Activated CD4-positive, CD25-positive, alpha-beta regulatory T cell treated with anti-CD3 and anti-CD28 coated beads, Interleukin-2, amount 50 U/mL, for 16 hours (primary cell): Measurements from ENCODE around the gene NPHP1.
"Not testable (repeated sequence)": the region's sequence is repeated elsewhere in the genome, so short reads cannot be mapped to it uniquely, and the experiment has no call there.

ENCODE experiments used
- DNase-seq: peaks from one replicate; pipeline ENCODE4 v3.0.0-alpha.2; 2020; ENCODE audit warnings: low read depth, low spot score

The NPHP1 gene

DNA sequence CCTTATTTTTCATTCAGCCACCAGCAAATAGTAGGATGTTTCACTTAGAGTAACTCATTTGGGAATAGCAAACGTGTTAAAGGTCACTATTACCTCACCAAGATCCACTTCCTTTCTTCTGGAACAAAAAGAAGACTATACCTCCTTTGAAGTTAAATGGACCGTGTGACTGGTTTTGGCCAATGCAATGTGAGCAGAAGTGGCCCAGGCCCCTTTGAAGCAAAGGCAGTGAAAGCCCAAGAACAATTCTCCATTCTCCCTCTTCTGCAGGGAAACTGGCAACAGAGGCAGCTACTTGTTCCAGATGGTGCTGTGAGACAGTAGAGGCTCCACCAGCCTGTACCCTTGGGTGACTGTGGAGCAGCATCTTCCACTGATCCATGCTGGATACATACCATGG is 77.9 kb downstream of the NPHP1 start:
- no peak for DNase-seq

DNA sequence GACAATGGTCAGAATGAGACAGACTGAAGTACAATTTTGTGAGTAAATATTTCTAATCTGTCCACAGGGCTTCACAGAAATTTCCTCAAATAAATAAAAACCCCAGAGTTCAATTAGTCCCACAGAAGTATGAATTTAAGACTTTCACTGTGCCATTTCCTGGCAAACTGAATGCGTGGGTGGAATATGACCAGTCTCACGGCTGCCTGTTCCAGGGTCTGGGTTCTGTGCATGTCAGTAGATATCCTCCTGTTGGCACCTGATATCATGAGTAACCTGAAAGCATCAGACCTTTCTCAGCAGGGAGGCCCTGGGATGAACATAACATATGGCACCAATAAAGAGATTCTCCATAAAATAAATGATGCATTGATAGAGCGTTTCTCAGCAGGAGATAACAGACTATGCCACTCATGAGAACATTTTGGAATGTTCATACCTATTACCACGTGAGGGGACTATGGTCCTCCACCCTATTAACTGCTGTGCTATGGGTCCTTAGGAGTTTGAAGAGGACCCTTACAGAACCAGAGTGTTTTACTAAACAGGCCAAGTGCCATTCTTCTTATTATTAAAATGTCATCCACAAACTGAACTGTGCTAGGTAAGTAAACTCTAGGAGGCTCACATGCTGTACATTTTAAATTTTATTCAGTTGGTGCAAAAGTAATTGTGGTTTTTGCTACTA is 78.6 kb downstream of the NPHP1 start:
- DNase-seq, result no peak

DNA sequence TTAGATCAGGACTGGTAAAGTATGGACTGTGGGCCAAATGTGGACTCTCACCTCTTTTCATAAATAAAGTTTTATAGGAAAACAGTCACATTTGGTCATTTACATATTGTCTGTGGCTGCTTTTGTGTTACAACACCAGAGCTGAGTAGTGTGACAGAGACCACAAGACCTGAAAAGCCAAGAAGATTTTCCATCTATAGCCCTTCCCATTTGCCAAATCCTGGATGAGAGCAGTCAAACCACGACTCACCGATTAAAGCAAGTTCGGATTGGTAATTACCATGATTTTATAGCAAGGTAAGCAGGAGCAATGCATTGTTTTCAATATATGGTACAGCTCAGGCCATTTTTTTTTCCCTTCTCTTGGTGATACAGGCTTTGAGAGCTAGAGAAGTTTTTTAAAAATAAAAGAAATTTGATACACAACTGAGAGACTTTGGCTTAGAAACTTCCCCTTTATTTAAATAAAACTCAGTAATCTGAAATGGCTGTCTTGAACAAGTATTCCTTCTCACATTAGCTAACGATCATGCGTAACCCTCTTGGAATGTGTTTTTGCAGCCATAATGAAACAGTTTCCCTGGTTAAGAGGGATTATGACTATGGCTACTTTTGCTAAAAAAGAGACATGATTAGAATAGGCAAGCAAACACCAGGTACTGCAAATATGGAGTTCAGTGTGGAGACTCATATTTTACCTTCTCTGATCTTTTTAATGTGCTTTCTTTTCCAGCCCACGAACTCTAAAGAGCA is 79.7 kb downstream of the NPHP1 start:
- DNase-seq, result no peak

DNA sequence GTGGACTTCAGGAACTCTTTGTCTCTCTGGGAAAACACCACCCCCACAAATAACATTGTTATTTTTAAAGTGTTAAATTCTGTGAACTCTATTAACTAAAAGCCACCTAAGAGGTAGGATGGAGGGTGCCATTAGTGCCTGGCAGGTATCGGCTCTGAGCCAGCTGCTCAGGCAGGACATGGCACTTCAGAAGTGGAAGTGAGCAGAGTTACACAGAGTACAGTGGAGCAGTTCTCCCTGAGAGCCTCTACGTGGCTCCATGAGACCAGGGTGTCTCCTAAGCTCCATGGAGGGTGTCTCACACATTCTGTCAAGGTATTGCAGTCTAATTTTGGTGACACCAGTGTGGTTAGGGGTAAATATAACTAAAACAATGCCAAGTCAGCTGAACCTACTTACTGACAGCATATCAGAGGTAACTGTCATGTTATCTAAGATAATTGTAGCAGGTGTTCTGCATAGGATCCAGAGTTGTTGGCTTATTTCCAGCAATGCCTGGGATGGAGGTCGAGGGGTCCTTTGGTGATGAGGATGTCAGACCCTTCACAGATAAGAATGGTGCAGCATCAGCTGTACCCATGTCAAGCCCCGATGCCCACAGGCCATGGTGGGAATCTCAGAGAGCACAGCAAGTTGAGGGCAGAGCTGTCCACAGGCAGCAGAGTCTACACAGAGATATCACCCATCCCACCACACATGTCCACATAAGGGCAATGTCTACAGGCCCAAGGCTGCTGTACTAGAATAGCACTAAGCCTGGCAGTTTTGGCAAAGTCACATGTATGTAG is 80.6 kb downstream of the NPHP1 start:
- DNase-seq, result no peak

DNA sequence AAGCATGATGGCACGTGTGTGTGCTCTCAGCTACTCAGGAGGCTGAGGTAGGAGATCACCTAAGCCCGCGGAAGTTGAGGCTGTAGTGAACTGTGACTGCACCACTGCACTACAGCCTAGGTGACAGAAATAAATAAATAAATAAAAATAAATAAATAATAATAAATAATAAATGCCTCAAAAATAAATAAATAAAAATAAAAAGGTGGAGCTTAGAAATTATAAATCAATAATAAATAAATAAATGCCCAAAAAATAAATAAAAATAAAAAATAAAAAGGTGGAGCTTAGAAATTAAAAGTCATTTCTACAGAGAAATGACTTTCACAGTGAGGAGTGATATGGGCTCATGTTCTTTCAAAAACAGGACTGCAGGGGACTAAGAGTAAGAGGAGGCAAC is 83.2 kb downstream of the NPHP1 start:
- no peak for DNase-seq

DNA sequence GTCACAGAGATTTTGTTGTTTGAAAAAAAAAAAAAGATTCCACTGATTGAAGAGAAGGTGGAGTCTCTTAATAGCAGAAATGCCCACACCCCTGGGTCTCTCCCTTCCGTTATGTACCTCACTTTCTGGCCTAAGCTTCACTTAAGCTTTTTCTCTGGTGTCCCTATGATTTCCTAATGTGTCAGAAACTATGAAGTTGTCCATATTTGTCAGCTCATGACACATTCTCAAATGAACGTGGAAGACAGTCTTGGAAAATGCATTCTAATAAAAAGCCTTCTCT is 83.8 kb downstream of the NPHP1 start:
- no peak for DNase-seq

DNA sequence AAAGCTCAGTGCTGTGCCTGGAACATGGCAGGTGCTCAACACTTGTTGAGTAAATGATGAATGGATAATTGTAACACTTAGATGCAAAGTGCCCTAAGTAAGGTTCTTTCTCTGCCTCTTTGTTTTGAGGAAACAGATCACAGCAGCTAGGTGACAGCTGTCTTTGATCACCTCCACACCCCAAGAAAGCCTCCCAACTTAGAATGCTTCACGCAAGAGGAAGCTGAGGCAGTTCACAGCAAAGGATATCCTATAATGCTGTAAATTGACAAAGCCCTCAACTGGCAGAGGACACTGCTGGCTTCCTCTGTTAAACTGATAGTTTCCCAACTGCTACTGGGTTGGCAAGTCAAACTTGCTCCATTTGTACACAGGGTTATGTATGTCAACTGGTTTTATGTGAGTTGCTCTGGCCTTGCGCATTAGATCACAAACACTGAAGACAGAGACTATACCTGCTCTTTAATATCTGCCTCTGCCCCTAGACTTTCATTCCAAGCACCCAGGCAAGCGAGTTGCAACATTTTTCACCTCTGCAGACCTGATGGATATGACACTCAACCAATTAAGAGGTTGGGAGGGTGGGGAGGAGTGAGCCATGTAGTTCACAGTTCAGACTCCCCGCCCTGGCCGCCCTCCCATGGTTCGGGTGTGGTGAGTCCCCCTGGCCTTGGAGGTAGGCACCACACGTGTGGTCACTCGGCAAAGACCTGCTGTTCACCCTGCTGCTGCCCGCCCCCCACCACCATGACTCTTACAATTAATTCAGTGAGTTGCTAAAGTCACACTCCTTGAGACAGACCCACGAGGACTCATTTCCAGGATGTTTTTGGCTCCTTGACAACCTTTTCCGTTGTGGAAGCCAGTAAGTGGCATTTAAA is 84.4 kb downstream of the NPHP1 start:
- no peak for DNase-seq

DNA sequence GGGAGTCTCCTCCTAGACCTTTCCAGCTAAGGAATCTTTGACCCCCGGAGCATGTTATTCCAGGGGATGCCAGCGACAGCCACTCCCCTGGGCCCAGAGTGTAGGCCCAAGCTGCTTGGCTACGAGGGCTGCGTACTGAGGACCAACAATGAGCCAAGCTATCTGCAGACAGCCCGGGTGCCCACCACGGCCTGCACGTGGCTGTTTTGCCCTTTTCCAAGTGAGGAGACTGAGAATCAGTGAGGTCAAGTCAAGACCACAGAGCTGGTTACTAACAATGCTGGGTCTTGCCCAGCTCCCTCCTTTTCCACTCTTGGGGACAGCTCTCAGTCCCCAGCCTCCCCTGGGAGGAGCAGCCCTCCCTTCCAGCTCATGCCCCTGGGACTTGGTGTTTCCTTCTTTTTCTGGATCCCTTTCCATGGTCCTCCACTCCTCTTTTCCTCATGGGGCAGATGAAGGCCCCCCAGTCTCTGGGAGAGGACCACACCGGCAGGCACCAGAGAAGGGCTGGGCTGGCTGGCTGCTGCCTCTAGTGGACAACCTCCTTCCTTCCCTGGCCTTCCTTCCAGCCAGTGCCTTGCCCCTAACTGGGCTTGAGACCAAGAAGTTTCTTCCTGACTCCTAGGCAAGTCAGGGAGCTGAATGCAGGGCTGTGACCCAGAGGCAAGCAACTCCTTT is 88.6 kb downstream of the NPHP1 start:
- DNase-seq, result no peak

DNA sequence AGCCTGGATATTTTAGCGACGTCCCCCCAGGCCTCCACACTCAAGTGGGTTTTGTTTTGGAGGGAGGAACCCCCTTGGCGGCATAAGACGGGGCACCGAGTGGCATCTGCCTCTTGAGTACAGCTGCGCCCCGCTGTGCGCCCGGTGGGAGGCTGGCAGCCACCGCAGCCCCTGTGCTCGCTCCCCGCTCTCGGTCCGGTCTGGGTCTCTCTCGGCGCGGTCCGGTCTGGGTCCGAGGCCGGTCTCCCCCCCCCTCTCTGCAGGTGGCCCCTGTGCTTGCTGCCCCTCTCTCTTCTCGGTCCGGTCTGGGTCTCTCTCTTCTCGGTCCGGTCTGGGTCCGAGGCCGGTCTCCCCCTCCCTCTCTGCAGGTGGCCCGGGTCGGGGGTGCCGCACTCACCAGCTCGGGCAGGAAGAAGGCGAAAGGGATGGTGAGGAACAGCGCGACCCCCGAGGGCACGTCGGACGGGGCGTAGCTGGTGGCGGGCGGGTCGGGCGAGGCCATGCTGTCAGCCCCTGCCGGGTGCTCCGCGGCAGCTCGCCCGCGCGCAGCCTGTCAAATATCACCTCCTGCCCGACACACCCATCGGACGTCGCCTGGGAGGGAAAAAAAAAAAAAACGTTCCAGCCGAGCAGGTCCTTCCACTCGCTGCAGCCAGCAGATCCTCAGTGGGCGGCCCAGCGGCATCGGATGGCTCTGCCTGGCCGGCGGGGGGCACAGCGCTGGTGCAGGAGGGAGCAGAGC is 89.4 kb downstream of the NPHP1 start, which contains the start of gene MALL:
Gene MALL (minus strand): TSS at position 532 of the 742 bp plus-strand sequence. CDS start 30 bp downstream, at position 502.
- no peak for DNase-seq

DNA sequence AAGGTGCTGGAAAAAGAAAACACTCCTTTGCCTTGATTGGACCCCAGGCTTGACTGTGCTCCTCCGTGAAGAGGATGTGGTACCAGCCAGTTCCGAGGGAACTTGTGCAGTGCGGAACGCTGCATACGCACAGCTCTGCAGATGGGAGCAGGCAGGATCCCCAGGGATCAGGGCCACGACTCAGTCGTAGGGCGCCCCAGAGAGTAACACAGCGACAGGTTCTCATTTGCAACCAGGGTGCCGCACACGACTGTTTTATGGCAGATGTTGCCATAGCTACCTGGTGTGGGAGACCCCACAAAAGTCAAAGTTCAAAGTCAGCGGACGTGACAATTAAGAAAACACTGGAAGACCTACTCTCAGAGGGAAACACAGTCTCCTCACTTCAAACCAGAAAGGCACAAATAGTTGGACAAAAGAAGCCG is 90.0 kb downstream of the NPHP1 start:
- DNase-seq, result no peak

DNA sequence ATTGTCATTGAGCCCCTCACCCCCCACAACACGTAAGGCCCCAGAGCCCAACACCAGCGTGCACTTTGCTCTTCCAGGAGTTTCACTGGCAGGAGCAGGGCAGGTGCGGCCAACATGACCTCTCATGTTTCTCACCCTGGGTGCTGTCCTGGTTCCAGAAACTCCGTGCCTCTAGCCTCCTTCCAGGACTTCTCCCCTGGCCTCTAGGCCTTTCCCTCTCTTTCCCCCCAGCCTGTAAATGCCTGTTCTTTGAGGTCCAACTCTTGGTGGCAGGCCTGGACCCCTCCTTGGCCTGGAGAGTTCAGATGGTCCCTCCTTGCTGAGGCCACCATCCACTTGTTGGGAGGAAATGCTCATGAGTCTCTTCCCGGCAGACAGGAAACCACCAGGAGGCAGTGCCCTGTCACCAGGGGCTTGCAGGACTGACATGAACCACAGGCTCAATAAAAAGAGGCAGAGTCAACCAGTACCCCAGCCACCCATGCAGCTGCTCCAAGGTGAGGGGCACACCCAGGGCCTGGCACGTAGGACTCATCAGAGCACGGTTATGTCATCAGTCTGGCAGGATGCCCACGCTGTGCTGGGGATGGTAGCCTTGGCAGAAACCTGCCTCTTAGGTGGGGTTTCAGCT is 90.7 kb downstream of the NPHP1 start:
- no peak for DNase-seq

DNA sequence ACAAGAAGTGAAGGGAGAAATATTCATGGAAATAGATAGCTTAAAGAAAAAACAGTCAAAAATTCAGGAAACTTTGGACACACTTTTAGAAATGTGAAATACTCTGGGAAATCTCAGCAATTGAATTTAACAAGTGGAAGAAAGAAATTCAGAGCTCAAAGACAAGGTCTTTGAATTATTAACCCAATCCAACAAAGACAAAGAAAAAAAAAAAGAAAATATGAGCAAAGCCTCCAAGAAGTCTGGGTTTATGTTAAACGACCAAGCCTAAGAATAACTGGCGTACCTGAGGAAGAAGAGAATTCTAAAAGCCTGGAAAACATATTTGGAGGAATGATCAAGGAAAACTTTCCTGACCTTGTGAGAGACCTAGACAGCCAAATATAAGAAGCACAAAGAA is 96.5 kb downstream of the NPHP1 start:
- DNase-seq, result not testable (repeated sequence)

DNA sequence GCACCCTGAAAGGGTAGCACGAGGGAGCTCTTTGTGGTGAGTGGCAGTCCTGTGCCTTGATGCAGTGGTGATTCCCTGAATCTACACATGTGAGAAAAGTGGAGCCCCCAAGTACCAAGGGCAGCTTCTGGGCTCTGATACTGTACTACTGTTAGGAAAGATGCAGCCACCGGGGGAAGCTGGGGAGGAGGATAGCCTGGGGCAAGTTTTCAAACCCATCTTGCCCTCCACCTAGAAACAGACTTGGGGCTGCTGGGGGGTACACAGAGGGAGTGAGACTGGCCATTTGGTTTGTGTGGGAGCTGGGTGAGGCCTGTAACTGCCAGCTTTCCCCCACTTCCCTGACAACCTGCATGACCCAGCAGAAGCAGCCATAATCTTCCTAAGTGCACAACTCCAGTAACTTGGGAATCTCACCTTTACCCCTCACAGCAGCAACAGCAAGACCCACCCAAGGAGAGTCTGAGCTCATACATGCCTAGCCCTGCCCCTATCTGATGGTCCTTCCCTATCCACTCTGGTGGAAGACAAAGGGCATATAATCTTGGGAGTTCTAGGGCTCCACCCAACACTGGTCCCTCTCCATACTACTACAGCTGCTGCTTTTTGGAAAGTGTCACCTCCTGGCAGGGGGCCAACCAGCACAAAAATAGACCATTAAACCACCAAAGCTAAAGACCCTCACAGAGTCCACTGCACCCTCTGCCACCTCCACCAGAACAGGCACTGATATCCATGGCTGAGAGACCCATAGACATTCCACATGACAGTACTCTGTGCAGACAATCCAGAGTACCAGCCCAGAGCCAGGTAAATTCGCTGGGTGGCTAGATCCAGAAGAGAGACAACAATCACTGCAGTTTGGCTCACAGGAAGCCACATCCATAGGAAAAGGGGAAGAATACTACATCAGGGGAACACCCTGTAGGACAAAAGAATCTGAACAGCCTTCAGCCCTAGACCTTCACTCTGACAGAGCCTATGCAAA is 97.4 kb downstream of the NPHP1 start:
- DNase-seq, result no peak

DNA sequence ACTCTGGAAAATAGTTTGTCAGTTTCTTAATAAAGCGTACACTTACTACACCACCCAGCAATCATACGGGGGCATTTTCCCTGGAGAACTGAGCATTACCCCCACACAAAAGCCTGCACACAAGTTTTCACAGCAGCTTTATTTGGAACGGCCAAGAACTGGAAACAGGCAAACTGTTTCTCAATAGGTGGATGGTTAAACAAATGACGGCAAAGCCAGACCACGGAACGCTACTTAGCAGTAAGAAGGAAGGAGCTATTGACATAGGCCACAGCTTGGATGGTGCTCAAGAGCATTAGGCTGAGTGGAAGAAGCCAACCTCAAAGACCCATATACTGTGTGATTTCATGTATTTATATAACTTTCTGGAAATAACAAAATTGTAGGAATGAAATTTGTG is 98.2 kb downstream of the NPHP1 start:
- no peak for DNase-seq

DNA sequence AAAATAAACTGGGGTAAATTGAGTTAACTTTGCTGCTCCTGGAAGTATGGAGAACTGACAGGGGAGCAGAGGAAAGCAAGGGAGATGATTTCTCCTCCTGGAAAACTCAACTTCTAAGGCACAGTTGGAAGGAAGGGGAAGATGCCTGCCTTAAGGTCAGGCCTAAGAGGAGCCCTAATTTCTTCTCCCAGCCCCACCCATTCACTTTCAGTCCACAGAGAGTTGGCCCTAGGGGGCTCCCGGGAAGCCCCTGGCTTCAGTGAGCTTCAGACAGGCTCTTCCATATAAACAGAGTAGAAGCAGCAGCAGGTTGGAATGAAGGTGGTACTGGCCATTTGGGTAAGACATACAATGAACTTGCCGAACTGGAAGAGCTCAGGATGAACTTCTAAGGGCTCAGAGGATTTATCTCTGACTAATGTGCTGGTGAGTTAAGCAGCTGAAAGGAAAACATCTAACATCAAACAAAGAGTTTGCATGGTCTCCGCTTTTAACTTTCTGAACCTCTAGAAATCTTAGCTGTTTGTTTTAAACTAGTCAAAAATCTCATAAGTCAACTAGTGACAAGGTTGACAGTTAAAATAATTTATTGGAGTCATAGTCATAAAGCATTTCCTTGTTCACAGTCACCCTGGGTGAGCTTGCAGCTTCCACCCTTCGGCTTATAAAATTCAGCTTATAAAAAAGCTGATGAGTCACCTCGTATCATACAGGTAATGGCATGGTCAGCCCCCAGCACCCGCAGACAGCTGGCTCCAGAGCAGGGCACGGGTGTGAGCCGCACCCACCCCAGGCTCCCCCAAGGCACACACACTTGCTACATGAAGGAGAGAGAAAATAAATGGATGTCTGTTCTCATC is 99.0 kb downstream of the NPHP1 start:
- DNase-seq, result no peak

DNA sequence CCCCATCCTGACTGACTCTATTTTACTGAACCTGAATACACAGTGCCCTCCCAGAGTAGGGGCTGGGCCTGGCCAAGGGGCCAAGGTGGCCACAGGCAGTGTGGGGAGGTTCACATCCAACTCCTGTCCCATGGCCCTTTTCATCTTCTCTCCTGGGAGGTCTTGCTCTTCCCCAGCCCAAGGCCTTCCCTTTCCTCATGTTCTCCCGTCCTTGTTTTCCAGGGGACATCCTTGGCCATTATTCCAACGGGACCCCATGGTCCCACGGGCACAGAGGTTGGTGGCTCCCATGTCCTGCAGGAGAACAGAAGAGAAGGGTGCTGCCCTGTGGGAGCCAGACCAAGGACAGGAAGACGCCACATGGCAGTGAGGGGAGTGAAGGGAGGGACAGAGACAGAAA is 99.6 kb downstream of the NPHP1 start:
- DNase-seq, result no peak

DNA sequence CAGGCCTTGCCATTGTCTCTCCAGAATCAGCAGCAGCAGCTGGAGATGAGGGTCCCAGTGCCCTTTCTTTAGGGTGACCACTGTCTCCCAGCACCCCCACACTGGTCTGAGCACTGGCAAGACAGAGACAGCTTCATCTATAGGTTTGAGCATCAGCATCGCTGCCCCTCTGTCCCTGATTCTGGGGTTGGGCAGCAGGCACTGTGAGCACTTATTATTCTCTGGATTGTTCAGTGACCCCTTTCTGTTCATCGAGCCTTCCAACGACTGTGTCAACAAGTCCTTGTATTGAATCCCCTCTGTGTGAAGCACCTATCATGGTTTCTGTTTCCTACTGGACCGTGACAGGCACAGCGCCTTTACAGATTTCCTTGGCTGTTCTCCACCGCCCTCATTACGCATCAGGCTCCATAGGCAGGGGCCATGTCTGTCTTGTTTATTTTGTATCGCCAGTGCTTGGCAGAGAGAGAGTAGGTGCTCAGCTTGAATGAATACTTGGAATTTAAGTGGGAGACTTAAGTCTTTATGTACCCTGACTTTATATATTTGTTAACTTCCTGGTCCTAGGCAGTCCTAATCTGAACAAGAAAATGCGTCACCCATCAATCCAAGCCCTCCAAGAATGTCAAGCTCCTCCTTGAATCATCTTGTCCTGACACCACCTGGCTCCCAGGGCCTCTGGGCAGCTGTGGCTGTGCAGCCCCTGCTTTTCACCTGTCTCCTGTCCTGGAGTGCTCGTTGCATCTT is 100.6 kb downstream of the NPHP1 start:
- DNase-seq, result no peak
